GM10248 (cell line): ENCODE data around the gene DFFB.
"Not testable (repeated sequence)": the region's sequence is repeated elsewhere in the genome, so short reads cannot be mapped to it uniquely, and the experiment has no call there.

Experiments used
- CTCF ChIA-PET: fragments of 300-600 bp; sonication (Branson Sonifier 250); formaldehyde crosslinking; extraction: SDS; loops from one replicate; lab custom pipeline; 2021; ENCODE audit warnings: antibody characterized with exemption; lab: Yijun Ruan, JAX
- POLR2A ChIA-PET: fragments of 350-650 bp; sonication (Branson Sonifier 250); formaldehyde crosslinking; extraction: SDS; loops from one replicate; lab custom pipeline; 2020; ENCODE audit warnings: antibody characterized with exemption; lab: Yijun Ruan, JAX
- DNase-seq: peaks from one replicate; pipeline ENCODE4 v3.0.0; 2012; ENCODE audit errors: extremely low spot score
- CTCF ChIP-seq: IDR thresholded peaks from 2 replicates; pipeline ENCODE4 v1.5.1; 2012; ENCODE audit warnings: mild to moderate bottlenecking, low read depth; ENCODE audit errors: extremely low read depth, missing control alignments, control extremely low read depth

Gene DFFB

GRCh38 chr1:3912809-3913685 is 55.8 kb downstream of the DFFB start:
- ChIA-PET CTCF (no interaction called here), POLR2A (no interaction called here)

GRCh38 chr1:3914331-3914851 is 57.1 kb downstream of the DFFB start:
- ChIA-PET CTCF (no interaction called here), POLR2A (no interaction called here)
- no peak for DNase-seq
- TF ChIP-seq CTCF, result no peak

More at GRCh38 chr1:3912809-3913685, 55.8 kb downstream of the DFFB start:
- no peak for DNase-seq
- no peak for TF ChIP-seq CTCF

- no peak for TF ChIP-seq CTCF
- no peak for DNase-seq
- ChIA-PET CTCF (no interaction called here), POLR2A (no interaction called here)
Observed at GRCh38 chr1:3914911-3915310, 57.6 kb downstream of the DFFB start.

- CTCF ChIA-PET, result no interaction called here
- TF ChIP-seq CTCF, result no peak
Observed at GRCh38 chr1:3915551-3916121, 58.4 kb downstream of the DFFB start.

GRCh38 chr1:3917761-3918160 is 60.5 kb downstream of the DFFB start:
- POLR2A ChIA-PET, result no interaction called here

More at GRCh38 chr1:3915551-3916121, 58.4 kb downstream of the DFFB start:
- no peak for DNase-seq
- POLR2A ChIA-PET, result no interaction called here

GRCh38 chr1:3918359-3918758 is 61.1 kb downstream of the DFFB start:
- CTCF ChIA-PET, POLR2A ChIA-PET, DNase-seq: not testable (repeated sequence)

More at GRCh38 chr1:3917761-3918160, 60.5 kb downstream of the DFFB start:
- TF ChIP-seq CTCF, result no peak
- no peak for DNase-seq
- CTCF ChIA-PET, result no interaction called here

- POLR2A ChIA-PET, result no interaction called here
- CTCF ChIA-PET, result no interaction called here
- TF ChIP-seq CTCF, result no peak
- DNase-seq, result no peak
Observed at GRCh38 chr1:3918966-3919611, 61.8 kb downstream of the DFFB start.
